HG02973 (cell line): ENCODE data around the gene ABHD16B.
"Not testable (repeated sequence)": the region's sequence is repeated elsewhere in the genome, so short reads cannot be mapped to it uniquely, and the experiment has no call there.

ENCODE experiments used
- ATAC-seq: cut with Tn5 transposase; IDR thresholded peaks from one replicate; pipeline ENCODE4 v1.9.1; 2021; ENCODE audit warnings: moderate library complexity; ENCODE audit not compliant: unreplicated experiment

Gene ABHD16B

DNA sequence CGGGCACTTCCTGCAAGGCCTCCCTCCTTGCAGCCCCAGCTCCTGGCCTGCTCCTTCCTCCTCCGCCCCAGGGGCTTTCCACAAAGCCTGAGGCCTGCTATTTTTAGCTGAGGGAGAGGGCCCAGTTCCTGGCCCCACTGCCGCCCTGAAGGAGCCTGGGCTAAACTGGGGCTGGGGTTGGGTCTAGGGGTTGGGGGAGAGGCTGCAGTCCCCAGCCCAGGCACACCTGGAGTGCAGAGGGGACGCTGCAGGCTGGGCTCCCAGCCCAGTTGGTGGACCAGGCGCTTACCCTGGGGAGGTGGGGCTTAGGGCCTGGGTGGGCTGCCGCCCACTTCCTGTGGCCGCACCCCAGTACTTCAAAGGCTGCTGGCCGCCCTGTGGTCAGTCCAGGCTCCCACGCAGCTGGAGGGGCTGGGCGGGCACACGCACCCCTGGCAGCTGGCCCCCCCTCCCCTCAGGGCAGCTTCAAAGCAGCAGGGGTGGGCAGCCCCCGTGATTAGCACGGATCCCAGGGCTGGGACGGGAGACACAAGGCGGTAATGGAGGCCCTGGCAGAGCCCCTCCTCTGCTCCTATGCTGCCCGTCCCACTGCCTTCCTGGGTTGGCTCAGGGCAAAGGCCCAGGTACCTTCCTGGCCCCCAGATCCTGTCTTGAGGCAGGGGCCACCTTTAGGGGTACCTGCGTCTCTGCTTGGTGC, 7.1 kb upstream of the ABHD16B start:
- no peak for ATAC-seq

DNA sequence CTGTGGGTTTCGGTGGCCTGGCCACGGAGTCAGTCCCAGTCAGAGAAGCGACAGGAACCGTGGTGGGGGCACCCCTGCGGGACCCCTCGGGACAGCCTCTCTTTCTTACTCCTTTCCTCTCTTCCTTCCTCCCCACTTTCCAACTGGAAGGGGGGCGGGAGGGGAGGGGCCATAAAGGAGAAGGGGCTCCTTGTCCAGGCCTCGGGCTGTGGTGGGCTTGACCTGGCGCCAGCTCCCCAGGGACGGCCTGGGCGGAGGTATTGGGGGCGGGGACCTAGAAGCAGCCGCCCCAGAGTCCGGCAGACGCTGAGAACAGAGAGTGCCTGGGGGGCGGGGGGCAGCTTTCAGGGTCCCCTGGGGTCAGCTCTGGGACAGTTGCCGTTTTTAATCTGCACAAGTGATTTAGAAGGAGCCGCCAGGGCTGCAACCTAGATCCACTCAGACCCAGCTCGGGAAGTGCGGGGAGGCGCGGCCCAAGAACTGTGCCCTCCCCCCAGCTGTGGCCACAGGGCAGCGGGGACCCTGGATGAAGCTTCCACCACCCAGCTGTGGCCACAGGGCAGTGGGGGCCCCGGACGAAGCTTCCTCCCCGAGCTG, 6.4 kb upstream of the ABHD16B start:
- ATAC-seq: no peak

DNA sequence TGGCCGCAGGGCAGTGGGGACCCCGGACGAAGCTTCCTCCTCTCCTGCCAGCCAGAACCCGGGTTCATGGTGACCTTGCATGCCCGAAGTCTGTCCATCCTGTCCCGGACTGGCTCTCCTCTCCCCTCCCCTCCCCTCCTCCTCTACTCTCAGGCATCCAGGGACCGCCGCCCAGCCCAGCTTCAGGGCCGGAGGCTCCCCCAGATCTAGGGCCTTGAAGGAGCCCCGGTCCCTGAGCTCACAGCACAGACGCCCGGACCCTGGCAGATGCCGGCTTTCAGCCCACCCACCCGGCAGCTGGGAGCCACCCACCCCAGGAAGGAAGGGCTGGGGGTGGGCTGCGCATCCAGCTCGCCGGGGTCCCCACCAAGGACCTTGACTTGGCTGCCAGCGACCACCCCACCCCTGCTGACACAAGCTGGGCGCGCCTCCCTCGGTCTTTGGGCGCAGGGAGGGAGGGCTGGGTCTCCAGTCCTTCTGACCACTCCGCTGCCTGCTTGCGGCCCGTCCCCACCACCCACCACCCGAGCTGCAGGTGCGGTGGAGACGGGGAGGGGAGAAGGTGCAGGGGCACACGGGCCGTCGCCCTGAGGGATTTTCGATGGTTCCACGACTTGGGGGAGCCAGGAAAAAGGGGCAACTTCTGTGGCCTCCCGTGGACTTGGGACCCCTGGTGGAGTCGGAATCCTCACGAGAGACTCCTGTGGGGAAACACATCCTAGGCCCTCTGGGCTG, 5.8 kb upstream of the ABHD16B start:
- ATAC-seq: no peak

DNA sequence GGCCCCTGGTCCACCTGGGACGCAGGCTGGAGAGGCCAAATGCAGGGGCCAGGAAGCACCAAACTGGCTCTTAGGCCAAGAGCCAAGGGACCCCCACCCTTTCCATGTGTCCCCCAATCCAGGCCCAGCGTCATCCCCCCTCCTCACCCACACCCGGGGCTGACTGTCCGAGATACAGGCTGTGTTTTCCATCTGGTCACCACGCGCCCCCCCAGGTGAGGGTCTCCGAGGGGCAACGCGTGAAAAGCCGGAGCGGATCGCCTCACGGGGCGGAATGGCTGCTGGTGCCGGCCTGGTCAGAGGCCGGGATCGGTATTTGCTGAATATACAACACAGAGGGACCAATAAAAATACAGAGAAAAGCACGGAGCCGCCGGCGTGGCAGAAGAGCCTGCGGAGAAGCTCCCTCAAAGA, 5.2 kb upstream of the ABHD16B start:
- ATAC-seq: no peak

GRCh38 chr20:63857764-63858392, 3.4 kb upstream of the ABHD16B start:
- ATAC-seq: no peak

- ATAC-seq: no peak
These were observed 2.7 kb upstream of the ABHD16B start for GRCh38 chr20:63858393-63859165.

DNA sequence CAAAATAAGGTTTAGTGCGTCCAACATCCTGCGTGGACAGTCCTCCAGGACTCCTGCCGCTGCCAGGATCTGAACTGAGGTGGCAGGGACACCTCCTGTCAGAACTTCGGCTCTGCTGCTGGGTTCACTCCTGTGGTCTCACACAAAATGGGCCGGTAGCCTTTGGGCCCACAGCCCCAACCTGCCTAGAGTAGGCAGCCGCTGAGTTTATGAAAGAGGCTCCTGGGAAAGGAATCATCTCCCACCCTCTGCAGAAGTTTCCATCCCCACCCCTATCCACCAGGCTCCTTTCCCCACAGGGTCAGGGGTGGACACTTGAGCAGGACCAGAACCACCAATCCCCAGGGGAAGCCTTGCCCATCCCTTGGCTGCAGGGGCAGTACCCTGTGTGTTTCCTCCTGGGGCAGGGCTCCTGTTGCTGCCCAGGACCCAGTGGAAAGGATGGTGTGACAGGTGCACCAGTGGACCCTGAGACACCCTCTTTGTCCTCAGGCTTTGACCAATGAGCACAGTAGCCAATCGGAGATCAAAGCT, 2.1 kb upstream of the ABHD16B start:
- ATAC-seq: no peak

GRCh38 chr20:63860325-63861051, 810 bp upstream of the ABHD16B start:
- ATAC-seq: no peak

DNA sequence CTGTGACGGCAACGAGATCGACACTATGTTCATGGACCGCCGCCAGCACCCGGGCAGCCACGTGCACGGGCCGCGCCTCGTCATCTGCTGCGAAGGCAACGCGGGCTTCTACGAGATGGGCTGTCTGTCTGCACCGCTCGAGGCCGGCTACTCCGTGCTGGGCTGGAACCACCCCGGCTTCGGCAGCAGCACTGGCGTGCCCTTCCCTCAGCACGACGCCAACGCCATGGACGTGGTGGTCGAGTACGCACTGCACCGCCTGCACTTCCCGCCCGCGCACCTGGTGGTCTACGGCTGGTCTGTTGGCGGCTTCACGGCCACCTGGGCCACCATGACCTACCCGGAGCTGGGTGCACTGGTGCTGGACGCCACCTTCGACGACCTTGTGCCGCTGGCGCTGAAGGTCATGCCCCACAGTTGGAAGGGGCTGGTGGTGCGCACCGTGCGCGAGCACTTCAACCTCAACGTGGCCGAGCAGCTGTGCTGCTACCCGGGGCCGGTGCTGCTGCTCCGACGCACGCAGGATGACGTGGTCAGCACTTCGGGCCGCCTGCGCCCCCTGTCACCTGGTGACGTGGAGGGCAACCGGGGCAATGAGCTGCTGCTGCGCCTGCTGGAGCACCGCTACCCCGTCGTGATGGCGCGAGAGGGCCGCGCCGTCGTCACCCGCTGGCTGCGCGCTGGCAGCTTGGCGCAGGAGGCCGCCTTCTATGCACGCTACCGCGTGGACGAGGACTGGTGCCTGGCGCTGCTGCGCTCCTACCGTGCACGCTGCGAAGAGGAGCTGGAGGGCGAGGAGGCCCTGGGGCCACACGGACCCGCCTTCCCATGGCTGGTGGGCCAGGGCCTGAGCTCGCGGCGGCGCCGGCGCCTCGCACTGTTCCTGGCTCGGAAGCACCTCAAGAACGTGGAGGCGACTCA, 943 bp downstream of the ABHD16B start:
- no peak for ATAC-seq

DNA sequence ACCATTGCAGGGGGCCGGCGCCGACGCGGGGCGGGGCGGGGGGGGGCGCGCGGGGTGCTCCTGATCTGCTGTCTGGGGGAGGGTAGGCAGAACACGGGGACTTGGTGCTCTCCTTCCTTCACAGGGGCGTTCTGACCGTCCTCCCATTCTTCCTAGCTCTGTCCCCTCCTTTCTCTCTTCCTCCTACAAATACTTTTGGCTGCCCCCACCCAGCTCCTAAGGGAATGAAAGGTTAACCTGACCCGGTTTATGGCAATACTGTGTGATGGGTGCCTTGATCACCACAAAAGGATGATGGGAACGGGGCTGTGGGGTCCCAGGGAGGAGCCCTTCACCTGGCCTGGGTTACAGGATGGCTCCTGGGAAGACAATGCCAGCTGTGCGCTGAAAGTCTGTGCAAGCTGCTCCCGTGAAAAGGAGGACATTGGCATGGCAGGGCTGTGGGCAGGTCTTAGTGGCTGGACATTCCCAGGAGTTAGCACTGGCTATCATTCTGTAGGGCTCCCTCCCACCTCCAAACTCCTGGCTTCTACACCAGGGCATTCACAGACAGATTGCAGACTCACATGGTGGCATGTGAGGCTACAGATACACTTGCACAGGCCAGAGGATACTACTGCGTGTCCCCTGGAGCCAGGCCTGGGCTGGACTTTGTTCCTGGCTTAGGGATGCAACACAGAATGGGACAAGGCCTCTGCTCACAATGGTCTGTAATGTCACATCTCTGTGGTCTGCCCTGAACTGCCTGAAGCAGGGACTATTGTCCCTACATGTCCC, 1.9 kb downstream of the ABHD16B start:
- no peak for ATAC-seq

- peak; percentile 54 for ATAC-seq
These were observed 2.7 kb downstream of the ABHD16B start for GRCh38 chr20:63863798-63864544.

DNA sequence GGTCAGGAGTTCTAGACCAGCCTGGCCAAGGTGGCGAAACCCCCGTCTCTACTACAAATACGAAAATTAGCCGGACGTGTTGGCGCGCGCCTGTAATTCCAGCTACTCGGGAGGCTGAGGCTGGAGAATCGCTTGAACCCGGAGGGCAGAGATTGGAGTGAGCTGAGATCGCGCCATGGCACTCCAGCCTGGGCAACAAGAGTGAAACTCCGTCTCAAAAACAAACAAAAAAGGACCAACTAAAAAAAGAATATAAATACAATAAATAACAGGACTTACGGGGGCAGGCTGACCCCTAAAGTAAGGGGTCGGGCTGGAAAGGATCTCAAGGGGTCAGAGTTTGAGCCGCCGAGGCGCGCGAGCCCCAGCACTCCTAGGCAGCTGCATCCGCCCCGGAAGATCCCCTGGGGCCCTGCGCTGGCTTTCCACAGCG, 3.3 kb downstream of the ABHD16B start:
- no peak for ATAC-seq

- peak; percentile 68 for ATAC-seq
These were observed 3.8 kb downstream of the ABHD16B start, which contains the start of gene TPD52L2 for GRCh38 chr20:63864978-63865640. TSS of gene TPD52L2 (plus strand) at chr20:63865270. CDS start at chr20:63865366, 96 bp downstream.

DNA sequence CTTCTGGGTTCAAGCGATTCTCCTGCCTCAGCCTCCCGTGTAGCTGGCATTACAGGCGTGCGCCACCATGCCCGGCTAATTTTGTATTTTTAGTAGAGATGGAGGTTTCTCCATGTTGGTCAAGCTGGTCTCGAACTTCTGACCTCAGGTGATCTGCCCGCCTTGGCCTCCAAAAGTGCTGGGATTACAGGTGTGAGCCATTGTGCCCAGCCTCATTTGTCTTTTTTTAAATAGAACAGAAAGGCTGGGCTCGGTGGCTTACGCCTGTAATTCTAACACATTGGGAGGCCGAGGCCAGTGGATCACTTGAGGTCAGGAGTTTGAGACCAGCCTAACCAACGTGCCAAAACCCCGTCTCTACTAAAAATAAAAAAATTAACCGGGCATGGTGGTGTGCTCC, 5.7 kb downstream of the ABHD16B start:
- not testable (repeated sequence) for ATAC-seq

- ATAC-seq: no peak
These were observed 7.0 kb downstream of the ABHD16B start for GRCh38 chr20:63868264-63868663.

DNA sequence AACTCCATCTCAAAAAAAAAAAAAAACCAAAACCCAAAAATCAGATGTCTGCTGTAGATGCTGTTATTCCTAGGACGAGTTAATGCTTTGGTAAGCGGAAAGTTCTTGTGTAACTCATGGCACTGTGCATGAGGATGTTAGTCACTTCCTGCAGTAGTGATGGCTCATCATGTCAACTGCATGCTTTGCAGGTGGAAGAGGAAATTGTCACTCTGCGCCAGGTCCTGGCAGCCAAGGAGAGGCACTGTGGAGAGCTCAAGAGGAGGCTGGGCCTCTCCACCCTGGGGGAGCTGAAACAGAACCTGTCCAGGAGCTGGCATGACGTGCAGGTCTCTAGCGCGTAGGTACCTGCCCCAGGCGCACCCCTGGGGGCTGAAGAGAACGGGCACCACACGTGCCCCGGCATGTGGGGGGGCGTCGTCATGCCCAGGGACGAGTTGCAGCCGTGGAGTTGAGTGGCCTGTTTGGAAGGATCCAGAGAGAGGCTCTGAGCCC, 12.2 kb downstream of the ABHD16B start:
- ATAC-seq: no peak

- not testable (repeated sequence) for ATAC-seq
These were observed 12.9 kb downstream of the ABHD16B start for GRCh38 chr20:63874241-63874640.
